Stimulated activated CD4-positive, alpha-beta T cell treated with anti-CD3 and anti-CD28 coated beads, Interleukin-15, amount 100 ng/mL, for 1 hour (primary cell): ENCODE data around the gene ZNF25.
"Not testable (repeated sequence)": the region's sequence is repeated elsewhere in the genome, so short reads cannot be mapped to it uniquely, and the experiment has no call there.

ENCODE experiments used
- DNase-seq, 2 donors: peaks; one replicate each; pipeline ENCODE4 v3.0.0-alpha.2; 2020; ENCODE audit warnings: low read depth in 1 of 2, low spot score in 1 of 2

Gene ZNF25

GRCh38 chr10:37976091-37976879 lies at the start of gene ZNF25:
TSS of gene ZNF25 (minus strand) at chr10:37976647. CDS start at chr10:37971722, 4,925 bp downstream.
- peak; percentile 89 to 94 for DNase-seq

GRCh38 chr10:38025283-38025682 lies 48.8 kb upstream of the ZNF25 start:
- DNase-seq = no peak

- DNase-seq = not testable (repeated sequence)
Observed at GRCh38 chr10:38019124-38019523, 42.7 kb upstream of the ZNF25 start.

- DNase-seq = no peak
Observed at GRCh38 chr10:38016354-38016753, 39.9 kb upstream of the ZNF25 start.

- DNase-seq = peak; percentile 78 to 80
Observed at GRCh38 chr10:38010119-38010903, 33.9 kb upstream of the ZNF25 start, which contains the start of gene ZNF33A. TSS of gene ZNF33A (plus strand) at chr10:38010675. CDS start at chr10:38012342, 1,667 bp downstream.

- no peak for DNase-seq
Observed at GRCh38 chr10:38007991-38008390, 31.5 kb upstream of the ZNF25 start.

- no peak for DNase-seq
Observed at GRCh38 chr10:38007551-38007950, 31.1 kb upstream of the ZNF25 start.

GRCh38 chr10:38003588-38003987 lies 27.1 kb upstream of the ZNF25 start:
- DNase-seq = no peak

- DNase-seq = no peak
Observed at GRCh38 chr10:38003026-38003425, 26.6 kb upstream of the ZNF25 start.

- DNase-seq = not testable (repeated sequence)
Observed at GRCh38 chr10:38000474-38000873, 24.0 kb upstream of the ZNF25 start.

- not testable (repeated sequence) for DNase-seq
Observed at GRCh38 chr10:37998920-37999319, 22.5 kb upstream of the ZNF25 start.

GRCh38 chr10:37992083-37992482 lies 15.6 kb upstream of the ZNF25 start:
- no peak for DNase-seq

- DNase-seq = no peak
Observed at GRCh38 chr10:37991655-37992054, 15.2 kb upstream of the ZNF25 start.

GRCh38 chr10:37976880-37977203 lies 395 bp upstream of the ZNF25 start:
- no peak for DNase-seq

- no peak for DNase-seq
Observed at GRCh38 chr10:37975401-37975991, 951 bp downstream of the ZNF25 start.

- DNase-seq = no peak
Observed at GRCh38 chr10:37972396-37972795, 4.1 kb downstream of the ZNF25 start.

GRCh38 chr10:37965006-37965405 lies 11.4 kb downstream of the ZNF25 start:
- DNase-seq = no peak

- no peak for DNase-seq
Observed at GRCh38 chr10:37960591-37961137, 15.8 kb downstream of the ZNF25 start.

- no peak for DNase-seq
Observed at GRCh38 chr10:37957841-37958240, 18.6 kb downstream of the ZNF25 start.

- DNase-seq = no peak
Observed at GRCh38 chr10:37952926-37953325, 23.5 kb downstream of the ZNF25 start.

GRCh38 chr10:37952043-37952755 lies 24.2 kb downstream of the ZNF25 start:
- DNase-seq = no peak
